ENCODE measurements around the gene CES4A. TPM values are rescaled to one million over a fixed set of nuclear protein-coding genes. Genes with fewer than 3 reads are reported as not detected.
"Not testable (repeated sequence)": the region's sequence is repeated elsewhere in the genome, so short reads cannot be mapped to it uniquely, and the experiment has no call there.

The CES4A gene
- total RNA-seq, 4 donors from 2014 or later = 13.7 to 26.5 (median 17.9) TPM

DNA sequence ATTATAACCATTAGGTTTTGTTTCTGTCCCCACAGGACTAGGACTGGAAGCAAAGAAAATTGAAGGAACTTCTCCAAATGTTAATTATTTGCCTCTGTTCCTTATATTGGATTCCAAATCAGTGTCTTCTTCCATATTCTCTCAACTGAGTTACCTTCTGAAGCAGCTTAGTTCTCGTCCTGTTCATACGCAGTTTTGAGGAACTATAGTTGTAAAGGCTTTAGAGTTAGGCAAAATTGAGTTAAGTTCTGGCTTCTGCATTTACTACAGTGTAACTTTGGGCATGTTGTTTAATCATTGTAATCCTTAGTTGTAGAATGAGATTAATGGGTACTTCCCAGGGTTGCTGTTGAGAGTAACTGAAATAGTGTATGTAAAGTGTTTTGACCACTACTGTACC is 51.8 kb downstream of the CES4A start:
- Histone ChIP-seq H3K27ac (no peak overlapping the region), H3K9me3 (no peaks in the 10 kb centered on the region), H3K27me3 (no peaks in the 10 kb centered on the region), H3K36me3 (peaks cover 0 to 20% (median 0%) of the 10 kb centered on the region in 3 donors), H3K4me3 (no peak overlapping the region), H3K4me1 (no peaks in the 10 kb centered on the region)
- no peak for DNase-seq
- TF ChIP-seq, protein P1, sequence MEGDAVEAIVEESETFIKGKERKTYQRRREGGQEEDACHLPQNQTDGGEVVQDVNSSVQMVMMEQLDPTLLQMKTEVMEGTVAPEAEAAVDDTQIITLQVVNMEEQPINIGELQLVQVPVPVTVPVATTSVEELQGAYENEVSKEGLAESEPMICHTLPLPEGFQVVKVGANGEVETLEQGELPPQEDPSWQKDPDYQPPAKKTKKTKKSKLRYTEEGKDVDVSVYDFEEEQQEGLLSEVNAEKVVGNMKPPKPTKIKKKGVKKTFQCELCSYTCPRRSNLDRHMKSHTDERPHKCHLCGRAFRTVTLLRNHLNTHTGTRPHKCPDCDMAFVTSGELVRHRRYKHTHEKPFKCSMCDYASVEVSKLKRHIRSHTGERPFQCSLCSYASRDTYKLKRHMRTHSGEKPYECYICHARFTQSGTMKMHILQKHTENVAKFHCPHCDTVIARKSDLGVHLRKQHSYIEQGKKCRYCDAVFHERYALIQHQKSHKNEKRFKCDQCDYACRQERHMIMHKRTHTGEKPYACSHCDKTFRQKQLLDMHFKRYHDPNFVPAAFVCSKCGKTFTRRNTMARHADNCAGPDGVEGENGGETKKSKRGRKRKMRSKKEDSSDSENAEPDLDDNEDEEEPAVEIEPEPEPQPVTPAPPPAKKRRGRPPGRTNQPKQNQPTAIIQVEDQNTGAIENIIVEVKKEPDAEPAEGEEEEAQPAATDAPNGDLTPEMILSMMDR (IDR thresholded peaks at IDR 0.05) = no peak
- TF ChIP-seq POLR2A (IDR thresholded peaks at IDR 0.05) = no peak

- no peak for DNase-seq
- TF ChIP-seq, protein P1 (IDR thresholded peaks at IDR 0.05) = no peak
- no peak for TF ChIP-seq POLR2A (IDR thresholded peaks at IDR 0.05)
- Histone ChIP-seq H3K36me3 (peaks cover 0 to 20% (median 0%) of the 10 kb centered on the region in 3 donors), H3K4me3 (no peak overlapping the region), H3K9me3 (no peaks in the 10 kb centered on the region), H3K4me1 (no peaks in the 10 kb centered on the region), H3K27ac (no peak overlapping the region), H3K27me3 (no peaks in the 10 kb centered on the region)
Observed at GRCh38 chr16:67040906-67041305, 52.5 kb downstream of the CES4A start.

GRCh38 chr16:67041520-67041919 is 53.1 kb downstream of the CES4A start:
- H3K27ac ChIP-seq, H3K4me1 ChIP-seq, H3K9me3 ChIP-seq, H3K27me3 ChIP-seq, H3K4me3 ChIP-seq, DNase-seq: not testable (repeated sequence)
- peaks cover 0 to 19% (median 0%) of the 10 kb centered on the region in 3 donors for H3K36me3 ChIP-seq

DNA sequence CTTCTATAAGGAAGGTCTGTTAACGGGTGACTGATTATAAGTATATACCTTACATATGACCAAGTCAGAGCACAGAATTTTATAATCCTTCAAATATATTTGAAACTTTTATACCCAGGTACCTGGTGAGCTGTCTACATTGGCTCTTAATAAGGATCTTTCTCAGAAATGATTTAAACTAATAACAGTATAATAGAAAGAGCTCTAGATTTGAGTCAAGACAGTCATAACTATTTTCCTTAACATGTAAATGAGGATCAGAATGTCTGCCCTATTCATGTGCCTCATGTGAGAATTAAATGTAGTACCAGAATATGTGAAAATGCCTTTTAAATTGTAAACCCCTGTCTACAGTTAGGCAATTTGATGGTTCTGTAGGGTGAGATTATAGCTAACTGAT is 55.0 kb downstream of the CES4A start:
- Histone ChIP-seq H3K4me1 (no peaks in the 10 kb centered on the region), H3K36me3 (peaks cover 0 to 8% (median 0%) of the 10 kb centered on the region in 3 donors), H3K27me3 (no peaks in the 10 kb centered on the region), H3K9me3 (no peaks in the 10 kb centered on the region), H3K4me3 (no peak overlapping the region), H3K27ac (no peak overlapping the region)
- DNase-seq = no peak
- no peak for TF ChIP-seq POLR2A (IDR thresholded peaks at IDR 0.05)
- TF ChIP-seq, protein P1 (IDR thresholded peaks at IDR 0.05) = no peak

- Histone ChIP-seq H3K4me1 (no peaks in the 10 kb centered on the region), H3K27me3 (no peaks in the 10 kb centered on the region), H3K9me3 (no peaks in the 10 kb centered on the region), H3K4me3 (no peak overlapping the region), H3K27ac (no peak overlapping the region), H3K36me3 (peaks cover 0 to 3% (median 0%) of the 10 kb centered on the region in 3 donors)
- DNase-seq = no peak
- TF ChIP-seq, protein P1 (IDR thresholded peaks at IDR 0.05) = no peak
- no peak for TF ChIP-seq POLR2A (IDR thresholded peaks at IDR 0.05)
Observed at GRCh38 chr16:67050796-67051195, 62.4 kb downstream of the CES4A start.

- no peak for DNase-seq
- Histone ChIP-seq H3K4me3 (no peak overlapping the region), H3K9me3 (no peaks in the 10 kb centered on the region), H3K27ac (no peak overlapping the region), H3K4me1 (no peaks in the 10 kb centered on the region), H3K36me3 (peaks cover 0 to 3% (median 0%) of the 10 kb centered on the region in 3 donors), H3K27me3 (no peaks in the 10 kb centered on the region)
- TF ChIP-seq POLR2A (IDR thresholded peaks at IDR 0.05) = no peak
- TF ChIP-seq, protein P1 (IDR thresholded peaks at IDR 0.05) = no peak
Observed at GRCh38 chr16:67052399-67052798, 64.0 kb downstream of the CES4A start.

Data from Peyer's patch (tissue), 4 donors.